ENCODE measurements around the gene CREB5.

DNA sequence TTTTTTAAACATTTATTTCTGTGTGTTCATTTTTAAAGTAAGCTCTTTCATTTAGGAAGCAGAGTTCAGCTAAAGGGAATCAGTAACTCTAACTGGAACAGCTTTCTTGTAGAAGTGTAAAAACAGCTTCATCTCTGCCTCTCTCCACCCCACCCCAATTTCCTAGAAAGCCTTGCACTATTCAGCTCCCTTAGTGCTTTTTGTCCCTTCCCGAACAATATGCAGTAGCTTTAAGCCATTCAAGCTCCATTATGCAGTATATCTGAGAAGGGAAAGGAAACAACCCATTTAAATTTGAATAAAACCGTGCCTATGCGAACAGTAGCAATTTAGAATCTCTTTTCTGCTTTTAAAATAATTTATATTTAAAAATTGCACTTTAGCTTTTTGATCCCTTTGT lies 411.3 kb downstream of the CREB5 start:
- TF ChIP-seq GATA2 (IDR thresholded peaks at IDR 0.05; ENCODE audit: low read depth, low read length) (no peak), GATA3 (IDR thresholded peaks at IDR 0.05; ENCODE audit: low read depth, low read length) (no peak)

Measured in SH-SY5Y (cell line).